Thyroid gland (tissue), 4 donors: ENCODE results near the gene ADCY3.

Experiments used
- POLR2A ChIP-seq, 2 donors: fragments of 450-650 bp; IDR thresholded peaks; one replicate each; pipeline ENCODE4 v1.6.1; 2017; ENCODE audit warnings: antibody characterized with exemption in 2 of 2, mild to moderate bottlenecking in 2 of 2, moderate library complexity in 1 of 2
- TF ChIP-seq, protein P1 (sequence below), 6 experiments: fragments of 200-600 bp in 3 of 6; fragments of 450-650 bp in 3 of 6; sonication (generic) in 3 of 6; IDR thresholded peaks; one replicate each; pipeline ENCODE4 v1.5.1; 2016 to 2019; ENCODE audit warnings: antibody characterized with exemption in 6 of 6, mild to moderate bottlenecking in 2 of 6, inconsistent platforms in 1 of 6, moderate library complexity in 1 of 6

DNA sequence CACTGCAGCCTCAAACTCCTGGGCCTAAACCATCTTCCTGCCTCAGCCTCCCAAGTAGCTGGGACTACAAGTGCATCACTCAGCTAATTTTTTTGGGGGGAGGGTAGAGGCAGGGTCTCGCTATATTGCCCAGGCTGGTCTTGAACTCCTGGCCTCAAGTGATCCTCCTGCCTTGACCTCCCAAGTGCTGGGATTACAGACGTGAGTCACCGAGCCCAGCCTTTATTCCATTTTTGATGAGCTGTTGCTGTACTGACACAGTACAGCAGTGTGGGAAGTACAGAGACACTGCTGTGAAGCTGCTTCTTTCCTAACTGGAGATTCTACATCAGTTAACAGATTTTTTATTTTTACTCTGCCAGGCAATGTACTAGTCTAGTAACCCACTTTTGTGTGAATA lies 145.7 kb downstream of the ADCY3 start:
- TF ChIP-seq, protein P1, sequence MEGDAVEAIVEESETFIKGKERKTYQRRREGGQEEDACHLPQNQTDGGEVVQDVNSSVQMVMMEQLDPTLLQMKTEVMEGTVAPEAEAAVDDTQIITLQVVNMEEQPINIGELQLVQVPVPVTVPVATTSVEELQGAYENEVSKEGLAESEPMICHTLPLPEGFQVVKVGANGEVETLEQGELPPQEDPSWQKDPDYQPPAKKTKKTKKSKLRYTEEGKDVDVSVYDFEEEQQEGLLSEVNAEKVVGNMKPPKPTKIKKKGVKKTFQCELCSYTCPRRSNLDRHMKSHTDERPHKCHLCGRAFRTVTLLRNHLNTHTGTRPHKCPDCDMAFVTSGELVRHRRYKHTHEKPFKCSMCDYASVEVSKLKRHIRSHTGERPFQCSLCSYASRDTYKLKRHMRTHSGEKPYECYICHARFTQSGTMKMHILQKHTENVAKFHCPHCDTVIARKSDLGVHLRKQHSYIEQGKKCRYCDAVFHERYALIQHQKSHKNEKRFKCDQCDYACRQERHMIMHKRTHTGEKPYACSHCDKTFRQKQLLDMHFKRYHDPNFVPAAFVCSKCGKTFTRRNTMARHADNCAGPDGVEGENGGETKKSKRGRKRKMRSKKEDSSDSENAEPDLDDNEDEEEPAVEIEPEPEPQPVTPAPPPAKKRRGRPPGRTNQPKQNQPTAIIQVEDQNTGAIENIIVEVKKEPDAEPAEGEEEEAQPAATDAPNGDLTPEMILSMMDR (IDR thresholded peaks at IDR 0.05), result no peak
- TF ChIP-seq POLR2A (IDR thresholded peaks at IDR 0.05), result no peak
